Esophagus squamous epithelium (tissue), 4 donors: Measurements from ENCODE around the gene TYK2.

Source experiments
- CTCF ChIP-seq, 6 experiments: fragments of 450-650 bp in 4 of 6; fragments of 200-600 bp in 2 of 6; sonication (generic) in 2 of 6; IDR thresholded peaks; one replicate each; pipeline ENCODE4 v1.5.1; 2016 to 2019; ENCODE audit warnings: antibody characterized with exemption in 6 of 6, mild to moderate bottlenecking in 4 of 6, moderate library complexity in 4 of 6
- POLR2A ChIP-seq, 4 donors: fragments of 450-650 bp; IDR thresholded peaks; one replicate each; pipeline ENCODE4 v1.6.1; 2017; ENCODE audit warnings: antibody characterized with exemption in 4 of 4, mild to moderate bottlenecking in 4 of 4, moderate library complexity in 3 of 4

- TF ChIP-seq CTCF (IDR thresholded peaks at IDR 0.05): no peak
- no peak for TF ChIP-seq POLR2A (IDR thresholded peaks at IDR 0.05)
Measured at GRCh38 chr19:10316229-10317044, 63.9 kb downstream of the TYK2 start.
